NB4 (cell line): ENCODE data around the gene PCBP4.

Experiments
- POLR2A ChIP-seq: IDR thresholded peaks from 2 replicates; pipeline ENCODE4 v1.6.1; 2011; ENCODE audit warnings: mild to moderate bottlenecking; ENCODE audit not compliant: insufficient read length; ENCODE audit errors: extremely low read depth
- TF ChIP-seq, protein P1 (sequence below): IDR thresholded peaks from one replicate; pipeline ENCODE4 v1.5.1; 2012; ENCODE audit warnings: low read depth, low read length
- TF ChIP-seq, protein P2 (sequence below): IDR thresholded peaks from 2 replicates; pipeline ENCODE4 v1.6.1; 2011; ENCODE audit warnings: low read depth, low read length

DNA sequence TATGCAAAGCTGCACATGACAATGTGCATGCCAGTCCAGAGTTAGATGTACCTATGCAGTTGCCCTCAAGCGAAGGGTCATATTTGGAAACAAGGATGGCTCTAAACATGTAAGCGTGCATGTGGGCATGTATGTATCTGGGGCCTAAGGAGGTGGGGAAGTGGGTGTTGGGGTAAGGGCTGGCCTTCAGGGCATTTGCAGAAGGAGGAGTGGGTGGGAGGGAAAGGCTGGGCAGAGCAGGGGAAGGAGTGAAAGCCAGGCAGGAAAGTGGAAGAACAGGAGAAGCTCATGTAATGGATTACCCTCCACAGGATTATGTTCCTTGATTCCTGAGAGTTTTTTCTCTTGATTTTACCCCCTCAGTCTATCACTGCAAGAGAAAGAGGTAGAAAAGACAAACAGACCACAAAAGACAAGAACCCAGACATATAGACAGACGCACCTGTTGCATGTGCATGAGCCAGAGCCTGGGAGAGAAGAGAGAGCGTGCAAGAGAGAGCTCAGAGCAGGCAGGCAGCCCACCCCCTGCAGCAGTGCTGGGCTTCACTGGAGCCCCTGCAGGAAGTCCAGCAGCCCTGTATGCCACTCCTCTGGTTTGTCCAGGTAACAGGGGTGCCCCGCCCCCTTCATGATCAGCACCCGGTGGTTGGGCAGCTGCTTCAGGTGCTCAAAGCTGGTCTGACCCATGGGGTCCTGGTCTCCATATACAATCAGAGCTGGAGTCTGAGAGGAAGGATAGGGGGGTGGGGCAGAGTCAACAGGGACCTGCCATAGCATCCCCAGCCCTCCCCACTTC lies 1.8 kb upstream of the PCBP4 start:
- no peak for TF ChIP-seq POLR2A
- TF ChIP-seq, protein P1, sequence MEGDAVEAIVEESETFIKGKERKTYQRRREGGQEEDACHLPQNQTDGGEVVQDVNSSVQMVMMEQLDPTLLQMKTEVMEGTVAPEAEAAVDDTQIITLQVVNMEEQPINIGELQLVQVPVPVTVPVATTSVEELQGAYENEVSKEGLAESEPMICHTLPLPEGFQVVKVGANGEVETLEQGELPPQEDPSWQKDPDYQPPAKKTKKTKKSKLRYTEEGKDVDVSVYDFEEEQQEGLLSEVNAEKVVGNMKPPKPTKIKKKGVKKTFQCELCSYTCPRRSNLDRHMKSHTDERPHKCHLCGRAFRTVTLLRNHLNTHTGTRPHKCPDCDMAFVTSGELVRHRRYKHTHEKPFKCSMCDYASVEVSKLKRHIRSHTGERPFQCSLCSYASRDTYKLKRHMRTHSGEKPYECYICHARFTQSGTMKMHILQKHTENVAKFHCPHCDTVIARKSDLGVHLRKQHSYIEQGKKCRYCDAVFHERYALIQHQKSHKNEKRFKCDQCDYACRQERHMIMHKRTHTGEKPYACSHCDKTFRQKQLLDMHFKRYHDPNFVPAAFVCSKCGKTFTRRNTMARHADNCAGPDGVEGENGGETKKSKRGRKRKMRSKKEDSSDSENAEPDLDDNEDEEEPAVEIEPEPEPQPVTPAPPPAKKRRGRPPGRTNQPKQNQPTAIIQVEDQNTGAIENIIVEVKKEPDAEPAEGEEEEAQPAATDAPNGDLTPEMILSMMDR, result no peak
- TF ChIP-seq, protein P2, sequence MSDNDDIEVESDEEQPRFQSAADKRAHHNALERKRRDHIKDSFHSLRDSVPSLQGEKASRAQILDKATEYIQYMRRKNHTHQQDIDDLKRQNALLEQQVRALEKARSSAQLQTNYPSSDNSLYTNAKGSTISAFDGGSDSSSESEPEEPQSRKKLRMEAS, result no peak; the same call in 1 of the 2 replicates
